Esophagus mucosa (tissue), 1 donor: ENCODE data around the gene FGG. TPM values are rescaled to one million over a fixed set of nuclear protein-coding genes. Genes with fewer than 3 reads are reported as not detected.
A peak's percentile ranks its signal among the peaks of the same experiment; 100 is the strongest.

Source experiments
- ATAC-seq: fragments of 200-7000 bp; cut with Tn5 transposase; one replicate; pipeline ENCODE4 v1.9.1; 2020
- total RNA-seq: library from RNA; stranded (reverse); gene quantifications from one replicate; pipeline ENCODE4 v1.2.4, GENCODE V29; 2023
- donor health status: DM: yes; HTN: yes; CAD: no.

Gene FGG
- 0.64 TPM for total RNA-seq

DNA sequence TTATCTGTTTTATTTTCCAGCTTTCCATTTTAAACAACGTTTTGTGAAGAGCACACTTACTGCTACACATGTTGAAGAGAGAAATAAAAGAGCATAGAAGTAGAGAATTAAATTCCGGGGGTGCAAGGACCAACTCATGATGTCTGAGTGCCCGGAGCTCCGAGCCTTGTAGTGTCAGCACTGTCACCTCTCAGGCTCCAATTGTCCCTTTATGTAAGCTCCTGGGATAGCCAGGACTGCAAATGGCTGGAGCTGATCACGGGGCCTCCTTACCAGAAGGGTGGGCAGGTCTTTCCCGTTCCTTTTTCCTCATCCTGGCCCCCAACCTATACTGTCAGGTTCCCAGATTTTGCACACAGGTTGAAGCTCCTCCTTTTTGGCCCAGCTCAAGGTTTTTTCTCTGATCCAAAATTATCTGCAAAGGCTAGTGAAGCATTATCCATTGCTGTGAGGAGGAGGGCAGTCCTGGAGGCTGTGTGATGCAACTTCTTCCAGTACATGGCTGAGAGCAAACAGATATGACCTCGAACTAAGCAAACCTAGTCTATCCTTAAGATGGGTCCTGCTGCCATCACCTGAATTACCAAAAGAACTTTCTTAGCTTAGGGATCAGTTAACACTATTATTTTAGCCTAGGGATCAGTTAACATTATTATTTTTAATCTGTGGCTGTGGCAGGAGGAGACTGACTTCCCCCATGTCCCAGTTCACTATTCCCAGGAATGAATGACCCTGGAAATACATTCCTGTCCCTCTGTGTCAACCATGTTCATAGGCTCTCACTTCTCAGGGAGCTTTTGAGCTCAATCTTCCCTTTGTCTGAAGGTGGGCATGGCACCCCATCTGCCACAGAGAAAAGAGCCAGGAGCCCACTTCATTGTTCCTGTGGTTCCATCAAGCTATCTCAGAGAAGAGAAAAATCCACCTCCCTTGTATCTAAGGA, at the start of gene FGG:
FGG (minus strand) TSS at position 185 of the 943 bp plus-strand sequence; CDS start at position 138, 47 bp downstream.
- ATAC-seq = no peak

GRCh38 chr4:154660052-154660451, 47.6 kb upstream of the FGG start:
- ATAC-seq = no peak

- ATAC-seq = no peak
Measured at GRCh38 chr4:154658680-154659405, 46.4 kb upstream of the FGG start.

DNA sequence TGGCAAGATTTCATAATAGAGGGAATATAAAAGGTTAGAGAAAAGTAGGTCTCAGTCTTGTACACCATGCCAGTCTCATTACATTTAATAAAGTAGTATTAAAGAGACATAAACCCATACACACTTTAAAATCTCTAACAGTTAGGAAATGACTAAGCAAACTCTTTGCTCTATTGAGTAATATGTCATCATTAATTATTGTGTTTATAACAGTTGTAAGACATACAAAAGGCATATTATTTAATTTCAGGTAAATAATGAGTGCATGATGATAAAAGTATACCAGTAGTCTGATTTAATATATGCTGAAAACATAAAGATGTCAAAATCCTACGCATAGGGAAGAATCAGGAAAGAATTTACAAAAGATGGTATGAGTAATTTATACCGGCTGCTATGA, 31.0 kb upstream of the FGG start:
- no peak for ATAC-seq

DNA sequence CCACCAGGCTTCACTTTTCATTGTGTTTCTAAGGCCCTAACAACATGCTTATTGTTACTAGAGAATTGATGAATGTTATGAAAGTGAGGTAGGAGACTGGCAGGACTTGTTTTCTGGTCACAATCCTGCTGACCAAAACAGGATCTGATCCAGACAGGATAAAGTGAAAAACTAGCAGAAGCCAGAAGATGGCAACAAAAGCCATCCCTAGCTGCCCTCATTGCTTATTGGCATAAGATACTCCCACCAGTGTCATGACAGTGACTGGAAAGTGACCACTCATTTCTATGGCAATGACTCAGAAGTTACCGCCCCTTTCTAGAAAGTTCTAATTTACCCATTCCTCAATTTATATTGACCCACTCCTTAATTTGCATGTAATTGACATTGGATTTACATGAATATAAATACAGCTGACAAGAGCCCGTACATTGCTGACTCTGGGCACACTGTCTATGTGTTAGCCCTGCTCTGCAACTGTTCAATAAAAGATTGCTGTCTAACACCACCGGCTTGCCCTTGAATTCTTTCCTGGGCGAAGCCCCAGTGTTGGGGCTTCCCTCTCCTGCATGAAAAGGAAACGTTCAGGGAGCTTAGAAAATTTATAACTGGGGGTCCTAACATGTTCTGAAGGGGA, 30.0 kb upstream of the FGG start:
- no peak for ATAC-seq

GRCh38 chr4:154640999-154641398, 28.5 kb upstream of the FGG start:
- no peak for ATAC-seq

- ATAC-seq = no peak
Measured at GRCh38 chr4:154634058-154634457, 21.6 kb upstream of the FGG start.

GRCh38 chr4:154631828-154632227, 19.4 kb upstream of the FGG start:
- ATAC-seq = no peak

- no peak for ATAC-seq
Measured at GRCh38 chr4:154630324-154630723, 17.9 kb upstream of the FGG start.

- ATAC-seq = peak; percentile 81
Measured at GRCh38 chr4:154626793-154627484, 14.5 kb upstream of the FGG start.

DNA sequence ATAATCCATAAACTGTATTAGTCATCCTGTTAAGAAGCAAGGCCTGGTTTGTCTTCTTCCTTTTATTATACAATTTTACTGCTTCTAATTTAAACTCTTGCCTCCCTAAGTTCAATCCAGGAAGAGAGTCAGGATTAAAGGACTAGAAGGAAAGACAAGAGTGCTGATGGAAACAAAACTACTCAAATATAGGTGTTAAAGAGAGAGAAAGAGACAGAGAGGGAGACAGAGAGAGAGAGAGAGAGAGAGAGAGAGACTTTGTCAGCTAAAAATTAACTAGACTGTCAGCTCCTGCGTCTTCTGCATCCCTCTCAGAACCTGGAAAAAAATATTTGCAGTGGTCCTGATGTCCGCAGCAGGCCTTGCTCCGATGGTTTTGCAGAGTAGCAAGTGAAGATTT, 13.5 kb upstream of the FGG start:
- ATAC-seq = no peak

- no peak for ATAC-seq
Measured at GRCh38 chr4:154623995-154624394, 11.5 kb upstream of the FGG start.

DNA sequence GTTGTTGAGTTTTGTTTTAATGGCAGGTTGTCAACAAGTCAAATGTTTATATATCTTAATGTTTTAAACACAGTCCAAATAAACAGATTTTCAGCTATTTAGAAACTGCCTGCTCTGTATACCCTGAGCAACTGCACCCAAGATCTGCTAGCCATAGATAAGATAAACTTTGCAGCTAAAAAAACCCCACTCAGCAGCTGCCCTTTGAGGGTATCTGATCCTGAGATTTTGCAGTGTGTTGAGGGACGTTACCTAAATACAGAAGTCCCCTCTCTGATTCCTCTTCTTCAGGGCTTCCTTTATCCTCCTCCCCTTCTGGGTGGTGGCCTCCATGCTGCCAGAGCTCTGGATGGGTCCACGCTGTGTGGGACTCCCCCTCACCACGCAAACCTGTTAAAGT, 11.0 kb upstream of the FGG start:
- no peak for ATAC-seq

GRCh38 chr4:154622598-154622997, 10.1 kb upstream of the FGG start:
- ATAC-seq = peak; percentile 60

GRCh38 chr4:154620111-154620510, 7.7 kb upstream of the FGG start:
- no peak for ATAC-seq

DNA sequence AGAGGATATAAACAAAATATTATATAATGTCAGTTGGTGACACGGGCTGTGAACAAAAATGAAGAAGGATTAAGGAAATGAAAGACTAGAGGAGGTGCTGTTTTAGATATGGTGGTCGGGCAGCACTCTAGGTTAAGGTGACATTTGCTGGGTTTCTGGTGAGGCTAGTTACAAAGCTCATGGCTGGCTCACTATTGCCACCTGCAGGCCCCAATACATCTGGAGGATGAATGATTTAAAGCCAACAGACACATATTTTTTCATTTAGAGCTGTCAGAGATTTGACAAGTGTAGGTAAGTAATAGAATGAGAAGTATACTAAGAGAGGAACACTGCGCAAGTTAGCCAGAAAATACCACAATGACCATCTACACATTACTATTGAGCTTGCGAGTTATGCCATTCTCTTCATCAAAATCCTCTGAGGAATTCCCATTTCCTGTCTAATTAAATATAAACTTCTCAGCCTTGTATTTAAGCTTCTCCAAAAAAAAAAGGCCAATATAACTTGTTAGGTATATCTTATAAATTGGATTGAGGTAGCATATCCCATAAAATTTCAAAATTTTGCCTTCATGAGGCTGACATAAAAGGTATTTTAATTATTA, 6.4 kb upstream of the FGG start:
- ATAC-seq = peak; percentile 54

GRCh38 chr4:154617820-154618317, 5.4 kb upstream of the FGG start:
- no peak for ATAC-seq

DNA sequence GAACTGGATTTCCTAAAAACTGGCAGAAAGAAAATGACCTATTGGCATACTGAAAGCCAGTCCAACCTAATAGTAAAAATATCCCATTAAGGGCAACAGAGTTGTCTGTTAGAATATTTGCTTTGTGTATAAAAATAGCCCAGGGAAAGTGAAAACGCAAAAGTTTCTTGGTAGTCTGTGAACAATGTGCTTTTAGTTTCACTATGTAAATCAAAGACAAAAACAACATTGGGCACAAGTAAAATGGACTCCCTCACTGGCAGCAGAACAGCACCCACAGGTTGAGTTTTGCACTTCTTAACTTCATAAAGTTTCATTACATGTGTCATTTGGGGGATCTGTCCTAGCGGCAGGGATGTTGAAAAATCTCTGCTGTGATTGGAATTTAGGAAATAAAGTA, 4.3 kb upstream of the FGG start:
- ATAC-seq = no peak

DNA sequence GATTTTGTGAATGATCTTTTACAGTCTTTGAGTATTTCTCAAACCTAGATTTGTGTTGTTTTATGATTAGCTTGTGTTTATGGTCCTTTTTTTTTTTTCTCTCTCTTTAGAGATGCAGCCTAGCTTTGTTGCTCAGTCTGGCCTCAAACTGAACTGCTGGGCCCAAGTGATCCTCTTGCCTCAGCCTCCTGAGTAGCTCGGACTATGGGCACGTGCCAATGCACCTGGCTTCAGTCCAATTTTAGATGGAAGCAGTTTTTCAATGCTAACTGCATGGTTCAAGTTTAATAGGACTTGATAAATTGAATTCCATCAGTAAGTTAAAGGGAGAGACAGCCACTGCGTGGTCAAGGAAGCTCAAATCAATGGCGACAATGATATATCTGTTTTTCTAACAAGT, 3.8 kb upstream of the FGG start:
- no peak for ATAC-seq

DNA sequence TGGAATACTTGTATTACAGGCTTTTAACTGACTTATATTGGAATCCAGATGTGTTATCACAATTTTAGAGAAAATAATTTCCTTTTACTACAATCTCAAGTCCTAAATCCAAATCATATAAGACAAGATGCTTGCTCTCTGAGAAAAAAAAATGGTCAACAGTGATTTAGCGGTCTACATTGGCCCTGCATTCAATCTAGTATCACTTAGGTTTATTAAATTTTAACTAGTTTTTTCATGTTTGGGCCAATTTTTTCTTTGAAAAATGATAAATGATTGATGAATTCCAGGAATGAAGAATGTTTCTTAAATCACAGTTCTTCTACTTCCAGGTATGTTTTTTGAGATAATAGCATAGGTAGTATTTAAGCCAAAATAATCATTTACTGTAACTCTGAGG, 2.8 kb upstream of the FGG start:
- ATAC-seq = no peak

GRCh38 chr4:154614306-154614705, 1.9 kb upstream of the FGG start:
- no peak for ATAC-seq

GRCh38 chr4:154611833-154612232, 623 bp downstream of the FGG start:
- ATAC-seq = no peak
